CD4-positive, alpha-beta T cell treated with Interleukin-4 for 1 hour (primary cell): Measurements from ENCODE around the gene TMEM187.
A peak's percentile ranks its signal among the peaks of the same experiment; 100 is the strongest.

Experiments used
- DNase-seq, 2 donors: peaks; one replicate each; pipeline ENCODE4 v3.0.0-alpha.2; 2020 to 2022

TMEM187 gene

DNA sequence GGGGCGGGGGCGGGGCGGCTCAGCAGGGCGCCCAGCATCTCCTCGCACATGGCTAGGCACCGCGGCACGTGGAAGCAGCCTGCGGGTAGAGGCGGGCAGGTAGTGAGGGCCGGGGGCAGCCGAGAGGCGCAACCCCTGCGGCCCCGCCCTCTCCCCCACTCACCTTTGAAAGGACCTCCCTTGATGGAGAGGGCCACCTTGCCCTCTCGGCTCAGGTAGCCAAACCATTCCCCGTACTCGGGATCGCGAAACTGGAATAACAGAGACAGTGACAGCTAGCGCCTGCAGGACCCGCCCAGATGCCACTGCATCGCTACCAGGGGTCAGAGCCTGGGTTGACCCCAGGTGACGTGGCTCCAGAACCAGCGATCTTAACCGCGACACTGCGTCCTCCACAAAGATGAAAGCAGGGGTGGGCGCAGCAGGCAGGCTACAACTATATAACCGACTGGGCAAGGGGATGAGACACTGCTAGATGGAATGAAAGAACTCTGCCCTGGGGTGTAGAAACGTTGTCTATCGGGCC is 37.2 kb upstream of the TMEM187 start:
- no peak for DNase-seq

GRCh38 chrX:153937056-153937455 is 35.5 kb upstream of the TMEM187 start:
- no peak for DNase-seq

GRCh38 chrX:153938226-153938786 is 34.2 kb upstream of the TMEM187 start:
- no peak for DNase-seq

DNA sequence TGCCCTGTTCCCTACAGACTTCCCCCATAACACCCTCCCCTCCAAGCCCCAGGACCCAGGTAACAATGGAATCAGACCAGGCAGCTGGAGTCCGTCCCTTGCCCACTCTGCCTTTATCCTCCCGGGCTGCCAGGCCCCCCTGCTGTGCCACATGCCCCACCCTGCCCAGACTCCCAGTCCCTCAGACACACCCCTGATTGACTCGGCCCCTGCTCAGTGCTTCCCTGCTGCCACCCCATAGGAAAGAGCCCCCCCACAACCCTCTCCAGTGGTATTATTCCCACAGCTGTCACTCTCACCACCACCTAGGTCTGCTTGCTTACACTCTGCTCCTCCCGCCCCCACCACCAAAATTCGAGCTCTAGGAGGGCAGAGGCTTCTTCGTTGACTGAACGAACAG is 33.0 kb upstream of the TMEM187 start:
- DNase-seq = no peak

- no peak for DNase-seq
Observed at GRCh38 chrX:153941336-153942252, 31.0 kb upstream of the TMEM187 start.

DNA sequence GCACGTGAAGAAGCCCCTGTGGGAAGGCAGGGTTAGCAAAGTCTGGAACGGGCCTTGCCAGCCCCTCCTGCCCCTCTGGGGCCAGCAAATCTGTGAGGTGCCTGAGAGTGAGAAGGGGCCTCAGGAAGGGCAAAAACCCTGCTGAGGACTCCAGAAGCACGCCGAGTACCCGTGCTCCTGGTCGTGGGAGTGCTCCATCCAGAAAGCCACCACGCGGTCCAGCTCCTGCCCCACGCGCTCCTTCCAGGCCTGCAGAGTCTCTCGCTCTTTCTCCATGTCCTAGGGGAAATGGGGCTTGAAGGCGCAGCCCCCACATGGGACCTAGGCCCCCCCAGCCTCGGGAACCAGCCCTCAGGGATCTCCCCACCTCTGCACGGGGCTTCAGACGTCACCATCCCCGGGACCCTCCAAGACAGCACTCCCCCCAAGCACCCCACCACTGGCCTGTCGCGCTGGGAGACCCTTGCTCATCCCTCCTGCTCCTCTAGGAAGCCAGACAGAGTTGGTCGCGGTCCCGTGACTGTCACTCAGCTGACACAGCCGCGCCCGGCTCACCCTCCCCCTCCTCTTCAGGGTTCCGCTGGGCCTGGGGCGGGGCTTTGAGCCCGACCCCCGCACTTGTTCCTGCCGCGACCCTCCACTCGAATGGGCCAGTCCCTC is 28.3 kb upstream of the TMEM187 start, which contains the start of gene RENBP:
Gene RENBP (minus strand): TSS at position 504 of the 660 bp plus-strand sequence. CDS start 33 bp downstream, at position 471.
- peak; percentile 40 to 58 for DNase-seq

- DNase-seq = no peak
Observed at GRCh38 chrX:153944800-153945150, 27.8 kb upstream of the TMEM187 start.

GRCh38 chrX:153945956-153946943 is 26.3 kb upstream of the TMEM187 start:
- DNase-seq = no peak

DNA sequence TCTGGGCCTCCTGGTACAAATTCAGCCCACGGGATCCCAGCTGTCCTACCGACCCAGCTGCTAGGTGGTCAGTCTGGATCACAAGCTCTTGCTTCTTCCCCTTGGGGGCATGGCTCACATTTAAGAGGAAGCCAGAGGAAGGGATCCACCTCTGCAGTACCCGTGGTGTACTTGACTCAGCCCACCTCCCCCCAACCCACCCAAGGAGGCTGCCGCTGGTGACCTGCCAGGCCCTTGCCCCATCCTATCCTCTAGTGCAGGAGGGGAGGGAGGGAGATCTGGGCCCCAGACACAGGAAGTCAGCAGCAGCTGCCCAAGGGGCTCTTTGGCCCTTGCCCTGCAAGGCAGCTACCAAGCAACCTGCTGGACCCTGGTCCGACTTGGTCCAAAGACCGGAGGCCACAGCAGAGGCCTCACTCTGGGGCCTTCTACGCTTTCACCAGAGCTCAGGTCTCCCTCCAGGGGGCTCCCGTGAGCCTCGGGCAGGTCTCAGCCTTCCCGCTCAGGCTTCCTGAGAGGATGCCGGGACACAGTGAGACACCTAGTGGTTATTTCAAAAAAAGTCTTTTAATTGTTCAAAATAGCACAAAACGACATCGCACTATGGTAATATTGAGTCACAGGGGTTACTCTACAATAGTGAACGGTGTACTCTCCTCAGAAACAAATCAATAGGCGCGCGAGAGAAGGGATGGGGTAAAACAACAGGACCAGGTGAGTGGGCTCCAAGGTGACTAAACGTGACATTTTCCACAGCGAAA is 25.4 kb upstream of the TMEM187 start:
- peak; percentile 83 to 84 for DNase-seq

GRCh38 chrX:153948002-153948466 is 24.5 kb upstream of the TMEM187 start:
- no peak for DNase-seq

- DNase-seq = no peak
Observed at GRCh38 chrX:153948847-153949805, 23.4 kb upstream of the TMEM187 start.

GRCh38 chrX:153950127-153950526 is 22.4 kb upstream of the TMEM187 start:
- DNase-seq = no peak

GRCh38 chrX:153951683-153952372 is 20.7 kb upstream of the TMEM187 start:
- DNase-seq = no peak

- no peak for DNase-seq
Observed at GRCh38 chrX:153952373-153953026, 20.1 kb upstream of the TMEM187 start.

GRCh38 chrX:153953342-153953830 is 19.2 kb upstream of the TMEM187 start:
- peak; percentile 77 to 80 for DNase-seq

GRCh38 chrX:153953892-153954557 is 18.5 kb upstream of the TMEM187 start:
- no peak for DNase-seq

GRCh38 chrX:153954558-153955227 is 17.9 kb upstream of the TMEM187 start:
- no peak for DNase-seq
